T-cell (primary cell): Measurements from ENCODE around the gene PRKCZ. TPM values are rescaled to one million over a fixed set of nuclear protein-coding genes. Genes with fewer than 3 reads are reported as not detected.

Source experiments
- ATAC-seq, 4 experiments: fragments of 200-7000 bp in 3 of 4; fragments of 150-1000 bp in 1 of 4; cut with Tn5 transposase; replicated peaks in 1 of 4; 1 replicate in 3 of 4; 2 replicates in 1 of 4; pipeline ENCODE4 v1.10.0; 2021; ENCODE audit warnings: moderate library complexity in 3 of 4, mild to moderate bottlenecking in 2 of 4, moderate number of reproducible peaks in 1 of 4
- CTCF ChIA-PET, 2 donors: fragments of 300-600 bp; sonication (Branson Sonifier 250); formaldehyde crosslinking; loops; one replicate each; lab custom pipeline; 2022; ENCODE audit warnings: antibody characterized with exemption in 2 of 2; lab: Charles Lee
- POLR2A ChIA-PET, 2 donors: fragments of 300-600 bp; sonication (Branson Sonifier 250); formaldehyde crosslinking; loops; one replicate each; lab custom pipeline; 2022; ENCODE audit warnings: antibody characterized with exemption in 2 of 2; lab: Charles Lee
- DNase-seq, 35 experiments: peaks; one replicate each; pipeline versions ENCODE4 v3.0.0 to v3.0.0-alpha.2; 2013 to 2023
- H3K27ac ChIP-seq: one replicate; pipeline ENCODE4 v1.5.1; 2013; ENCODE audit warnings: low read length
- H3K27me3 ChIP-seq, 2 experiments: replicated peaks in 1 of 2; 1 replicate in 1 of 2; 2 replicates in 1 of 2; pipeline versions ENCODE4 v1.6.1 to v1.7.0; 2013; ENCODE audit warnings: low read length in 1 of 2, mixed read lengths in 1 of 2; ENCODE audit not compliant: control insufficient read depth in 2 of 2, insufficient read depth in 2 of 2; ENCODE audit errors: extremely low read depth in 1 of 2
- H3K36me3 ChIP-seq, 2 donors: 1 replicate in 1 of 2; 2 replicates in 1 of 2; pipeline versions ENCODE4 v1.6.1 to v1.7.0; 2013; ENCODE audit warnings: low read length in 1 of 2; ENCODE audit not compliant: control insufficient read depth in 2 of 2, insufficient read depth in 1 of 2; ENCODE audit errors: extremely low read depth in 1 of 2
- H3K4me1 ChIP-seq, 2 experiments: 1 replicate in 1 of 2; 2 replicates in 1 of 2; pipeline versions ENCODE4 v1.6.1 to v1.7.0; 2013; ENCODE audit warnings: low read length in 2 of 2, mixed read lengths in 1 of 2; ENCODE audit not compliant: insufficient read depth in 2 of 2, control insufficient read depth in 1 of 2; ENCODE audit errors: extremely low read depth in 1 of 2
- H3K4me3 ChIP-seq, 2 donors: 1 replicate in 1 of 2; 2 replicates in 1 of 2; pipeline versions ENCODE4 v1.5.1 to v1.7.0; 2013; ENCODE audit warnings: mild to moderate bottlenecking in 2 of 2, low read length in 1 of 2, moderate library complexity in 1 of 2; ENCODE audit not compliant: control insufficient read depth in 1 of 2; ENCODE audit errors: extremely low read depth in 1 of 2
- H3K9me3 ChIP-seq: 2 replicates; pipeline ENCODE4 v1.7.0; 2013
- H3K27ac Mint-ChIP-seq, 2 donors: one replicate each; pipeline ENCODE4 v1.8.0; 2020 to 2021; ENCODE audit warnings: mild to moderate bottlenecking in 2 of 2, mixed read lengths in 2 of 2
- H3K27me3 Mint-ChIP-seq, 2 donors: one replicate each; pipeline ENCODE4 v1.8.0; 2021 to 2022; ENCODE audit warnings: mixed read lengths in 2 of 2
- H3K36me3 Mint-ChIP-seq: one replicate; pipeline ENCODE4 v1.8.0; 2021; ENCODE audit warnings: mixed read lengths
- H3K4me1 Mint-ChIP-seq, 3 donors: one replicate each; pipeline ENCODE4 v1.8.0; 2020 to 2022; ENCODE audit warnings: mixed read lengths in 3 of 3, mild to moderate bottlenecking in 1 of 3
- H3K4me3 Mint-ChIP-seq, 3 donors: one replicate each; pipeline ENCODE4 v1.8.0; 2020 to 2022; ENCODE audit warnings: mild to moderate bottlenecking in 3 of 3, mixed read lengths in 3 of 3, moderate library complexity in 3 of 3
- H3K9me3 Mint-ChIP-seq, 3 donors: one replicate each; pipeline ENCODE4 v1.8.0; 2020 to 2022; ENCODE audit warnings: mixed read lengths in 3 of 3
- WGBS: methylation state at CpG from one replicate; pipeline ENCODE4 v1.1.5; 2013; ENCODE audit warnings: missing lambda C conversion rate; ENCODE audit not compliant: insufficient coverage; 5-methylcytosine and 5-hydroxymethylcytosine counted together
- total RNA-seq, 35 experiments: library from RNA in 6 of 35; stranded (reverse) in 6 of 35; fragments of 120-200 nt in 1 of 35; gene quantifications; one replicate each; pipeline versions ENCODE4 v1.2.1 to v1.2.4 and lab custom pipeline; 2013 to 2026

PRKCZ gene
- total RNA-seq, 5 donors from 2014 or later (not counting 1 experiment from before 2014, with no cell fraction given): 27.5 to 36.9 (median 31.0) TPM

- Mint-ChIP-seq H3K9me3 (no peaks in the 10 kb centered on the region), H3K27me3 (no peaks in the 10 kb centered on the region), H3K4me1 (peaks cover 0 to 7% (median 6%) of the 10 kb centered on the region in 3 donors), H3K36me3 (peaks cover 25% of the 10 kb centered on the region), H3K27ac (no peak overlapping the region), H3K4me3 (no peak overlapping the region)
- CTCF ChIA-PET: interaction anchor here in 1 of 2 donors (0.9 to 1.2 kb wide), 3 partner anchors 16 to 59 kb away, joined by 3 to 10 read pairs (median 3); no protein-coding TSS in a partner anchor
- Histone ChIP-seq H3K4me3 (no peak overlapping the region), H3K4me1 (peaks cover 0 to 9% of the 10 kb centered on the region in 2 experiments), H3K27me3 (peaks cover 0 to 2% of the 10 kb centered on the region in 2 experiments), H3K9me3 (no peaks in the 10 kb centered on the region), H3K27ac (no peak overlapping the region), H3K36me3 (peaks cover 0 to 4% of the 10 kb centered on the region in 2 donors)
- POLR2A ChIA-PET: no interaction called here
- DNase-seq (no peak), ATAC-seq (peak in 3 of 4 experiments; percentile 10 to 37 (median 33))
- WGBS: 89% methylated on average over 31 of the region's 37 CpGs
Measured at GRCh38 chr1:2173546-2174347, 123.5 kb downstream of the PRKCZ start.

GRCh38 chr1:2174348-2175054 is 124.3 kb downstream of the PRKCZ start:
- Mint-ChIP-seq H3K9me3 (no peaks in the 10 kb centered on the region), H3K4me1 (peaks cover 0 to 7% (median 6%) of the 10 kb centered on the region in 3 donors), H3K4me3 (peak overlapping the region in 1 of 3 donors; percentile 44), H3K27ac (no peak overlapping the region), H3K36me3 (peaks cover 28% of the 10 kb centered on the region), H3K27me3 (no peaks in the 10 kb centered on the region)
- peaks cover 0 to 2% of the 10 kb centered on the region in 2 experiments for H3K27me3 ChIP-seq
- ChIA-PET CTCF (interaction anchor here in 1 of 2 donors (0.9 to 1.2 kb wide), 4 partner anchors 15 to 60 kb away, joined by 3 to 10 read pairs (median 3); no protein-coding TSS in a partner anchor), POLR2A (no interaction called here)
- H3K27ac ChIP-seq: no peak overlapping the region
- H3K9me3 ChIP-seq: no peaks in the 10 kb centered on the region
- H3K36me3 ChIP-seq: peaks cover 0 to 4% of the 10 kb centered on the region in 2 donors
- 41% methylated on average over 19 of the region's 31 CpGs for WGBS
- no peak overlapping the region for H3K4me3 ChIP-seq
- peaks cover 0 to 9% of the 10 kb centered on the region in 2 experiments for H3K4me1 ChIP-seq
- ATAC-seq (peak; percentile 42 to 68 (median 63)), DNase-seq (peak in 13 of 35 experiments; percentile 20 to 58 (median 31))

- H3K27ac ChIP-seq: no peak overlapping the region
- Mint-ChIP-seq H3K36me3 (peaks cover 30% of the 10 kb centered on the region), H3K4me3 (peak overlapping the region in 1 of 3 donors; percentile 44), H3K9me3 (no peaks in the 10 kb centered on the region), H3K27ac (no peak overlapping the region), H3K4me1 (peaks cover 0 to 7% (median 6%) of the 10 kb centered on the region in 3 donors), H3K27me3 (no peaks in the 10 kb centered on the region)
- peaks cover 0 to 9% of the 10 kb centered on the region in 2 experiments for H3K4me1 ChIP-seq
- H3K36me3 ChIP-seq: peaks cover 0 to 4% of the 10 kb centered on the region in 2 donors
- no peaks in the 10 kb centered on the region for H3K9me3 ChIP-seq
- WGBS: 71% methylated on average over 6 of the region's 9 CpGs
- ChIA-PET POLR2A (no interaction called here), CTCF (interaction anchor here in 1 of 2 donors (1.1 kb wide), 1 partner anchor 36 kb away, joined by 3 read pairs; no protein-coding TSS in a partner anchor)
- ATAC-seq (no peak), DNase-seq (no peak)
- no peak overlapping the region for H3K4me3 ChIP-seq
- peaks cover 0 to 2% of the 10 kb centered on the region in 2 experiments for H3K27me3 ChIP-seq
Measured at GRCh38 chr1:2175055-2175414, 124.8 kb downstream of the PRKCZ start.

GRCh38 chr1:2175681-2176454 is 125.7 kb downstream of the PRKCZ start:
- peaks cover 0 to 2% of the 10 kb centered on the region in 2 experiments for H3K27me3 ChIP-seq
- ATAC-seq (no peak), DNase-seq (no peak)
- 94% methylated on average over 39 of the region's 42 CpGs for WGBS
- Mint-ChIP-seq H3K4me1 (peaks cover 0 to 7% (median 6%) of the 10 kb centered on the region in 3 donors), H3K36me3 (peaks cover 30% of the 10 kb centered on the region), H3K27ac (no peak overlapping the region), H3K4me3 (no peak overlapping the region), H3K27me3 (no peaks in the 10 kb centered on the region), H3K9me3 (no peaks in the 10 kb centered on the region)
- ChIA-PET POLR2A (no interaction called here), CTCF (interaction anchor here in 1 of 2 donors (1.4 kb wide), 1 partner anchor 42 kb away, joined by 3 read pairs; no protein-coding TSS in a partner anchor)
- H3K4me3 ChIP-seq: no peak overlapping the region
- H3K4me1 ChIP-seq: peaks cover 0 to 9% of the 10 kb centered on the region in 2 experiments
- H3K36me3 ChIP-seq: peaks cover 0 to 4% of the 10 kb centered on the region in 2 donors
- no peaks in the 10 kb centered on the region for H3K9me3 ChIP-seq
- H3K27ac ChIP-seq: no peak overlapping the region

GRCh38 chr1:2176615-2177014 is 126.4 kb downstream of the PRKCZ start:
- Mint-ChIP-seq H3K36me3 (peaks cover 28% of the 10 kb centered on the region), H3K27me3 (no peaks in the 10 kb centered on the region), H3K9me3 (no peaks in the 10 kb centered on the region), H3K4me1 (peaks cover 0 to 7% (median 6%) of the 10 kb centered on the region in 3 donors), H3K4me3 (no peak overlapping the region), H3K27ac (no peak overlapping the region)
- Histone ChIP-seq H3K27me3 (peaks cover 0 to 2% of the 10 kb centered on the region in 2 experiments), H3K9me3 (no peaks in the 10 kb centered on the region), H3K36me3 (peaks cover 0 to 3% of the 10 kb centered on the region in 2 donors), H3K4me3 (no peak overlapping the region), H3K27ac (no peak overlapping the region), H3K4me1 (peaks cover 0 to 9% of the 10 kb centered on the region in 2 experiments)
- no peak for ATAC-seq
- WGBS: no CpG with 5 or more reads among the region's 10 CpGs
- ChIA-PET POLR2A (no interaction called here), CTCF (interaction anchor here in 1 of 2 donors (1.4 kb wide), 1 partner anchor 43 kb away, joined by 3 read pairs; no protein-coding TSS in a partner anchor)
- DNase-seq: no peak
